GM12865 (cell line): Measurements from ENCODE around the gene PLAC1.

Source experiments
- DNase-seq: peaks from one replicate; pipeline ENCODE4 v3.0.0; 2010; ENCODE audit warnings: low read depth
- H3K4me3 ChIP-seq: 2 replicates; pipeline ENCODE4 v1.5.1; 2011; ENCODE audit warnings: mild to moderate bottlenecking, low read depth, low read length, control low read depth
- TF ChIP-seq, protein P1 (sequence below): IDR thresholded peaks from 2 replicates; pipeline ENCODE4 v1.5.1; 2011; ENCODE audit warnings: low read length, control low read depth, low read depth, inconsistent platforms; ENCODE audit not compliant: insufficient read depth; ENCODE audit errors: missing control alignments

The PLAC1 gene

DNA sequence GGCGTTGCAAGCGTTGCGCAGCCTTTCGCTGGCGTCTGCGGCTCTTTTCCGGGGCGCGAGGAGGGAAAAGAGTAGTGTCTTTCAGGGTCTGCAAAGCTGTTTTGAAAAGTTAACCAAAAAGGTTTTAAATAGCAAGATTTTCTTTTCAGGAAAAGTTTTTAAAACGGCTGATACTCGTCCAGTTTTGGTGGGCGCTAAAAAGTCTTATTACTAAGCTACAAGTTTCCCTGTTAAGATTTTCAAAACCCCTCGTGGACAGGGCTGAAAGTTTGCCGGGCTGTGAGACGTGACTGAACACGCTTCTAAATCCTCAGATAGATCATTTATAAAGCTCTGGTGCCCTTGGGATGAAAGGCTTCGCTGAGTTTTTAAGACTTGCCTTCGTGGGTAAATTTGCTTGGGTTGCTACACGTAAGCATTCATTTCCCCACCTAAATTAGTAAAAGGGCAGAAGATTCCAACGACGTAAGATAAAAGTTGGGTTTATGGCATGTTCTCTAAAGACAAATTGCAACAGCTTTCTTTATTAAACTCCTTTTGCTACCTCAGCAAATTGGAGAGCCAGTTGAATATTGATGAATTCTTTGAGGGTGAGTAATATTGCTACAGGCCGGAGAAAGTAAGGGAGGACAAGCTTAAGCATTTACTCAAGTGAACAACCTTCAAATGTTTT lies 106.8 kb downstream of the PLAC1 start:
- TF ChIP-seq, protein P1, sequence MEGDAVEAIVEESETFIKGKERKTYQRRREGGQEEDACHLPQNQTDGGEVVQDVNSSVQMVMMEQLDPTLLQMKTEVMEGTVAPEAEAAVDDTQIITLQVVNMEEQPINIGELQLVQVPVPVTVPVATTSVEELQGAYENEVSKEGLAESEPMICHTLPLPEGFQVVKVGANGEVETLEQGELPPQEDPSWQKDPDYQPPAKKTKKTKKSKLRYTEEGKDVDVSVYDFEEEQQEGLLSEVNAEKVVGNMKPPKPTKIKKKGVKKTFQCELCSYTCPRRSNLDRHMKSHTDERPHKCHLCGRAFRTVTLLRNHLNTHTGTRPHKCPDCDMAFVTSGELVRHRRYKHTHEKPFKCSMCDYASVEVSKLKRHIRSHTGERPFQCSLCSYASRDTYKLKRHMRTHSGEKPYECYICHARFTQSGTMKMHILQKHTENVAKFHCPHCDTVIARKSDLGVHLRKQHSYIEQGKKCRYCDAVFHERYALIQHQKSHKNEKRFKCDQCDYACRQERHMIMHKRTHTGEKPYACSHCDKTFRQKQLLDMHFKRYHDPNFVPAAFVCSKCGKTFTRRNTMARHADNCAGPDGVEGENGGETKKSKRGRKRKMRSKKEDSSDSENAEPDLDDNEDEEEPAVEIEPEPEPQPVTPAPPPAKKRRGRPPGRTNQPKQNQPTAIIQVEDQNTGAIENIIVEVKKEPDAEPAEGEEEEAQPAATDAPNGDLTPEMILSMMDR = no peak
- DNase-seq = no peak
- H3K4me3 ChIP-seq = no peak overlapping the region

DNA sequence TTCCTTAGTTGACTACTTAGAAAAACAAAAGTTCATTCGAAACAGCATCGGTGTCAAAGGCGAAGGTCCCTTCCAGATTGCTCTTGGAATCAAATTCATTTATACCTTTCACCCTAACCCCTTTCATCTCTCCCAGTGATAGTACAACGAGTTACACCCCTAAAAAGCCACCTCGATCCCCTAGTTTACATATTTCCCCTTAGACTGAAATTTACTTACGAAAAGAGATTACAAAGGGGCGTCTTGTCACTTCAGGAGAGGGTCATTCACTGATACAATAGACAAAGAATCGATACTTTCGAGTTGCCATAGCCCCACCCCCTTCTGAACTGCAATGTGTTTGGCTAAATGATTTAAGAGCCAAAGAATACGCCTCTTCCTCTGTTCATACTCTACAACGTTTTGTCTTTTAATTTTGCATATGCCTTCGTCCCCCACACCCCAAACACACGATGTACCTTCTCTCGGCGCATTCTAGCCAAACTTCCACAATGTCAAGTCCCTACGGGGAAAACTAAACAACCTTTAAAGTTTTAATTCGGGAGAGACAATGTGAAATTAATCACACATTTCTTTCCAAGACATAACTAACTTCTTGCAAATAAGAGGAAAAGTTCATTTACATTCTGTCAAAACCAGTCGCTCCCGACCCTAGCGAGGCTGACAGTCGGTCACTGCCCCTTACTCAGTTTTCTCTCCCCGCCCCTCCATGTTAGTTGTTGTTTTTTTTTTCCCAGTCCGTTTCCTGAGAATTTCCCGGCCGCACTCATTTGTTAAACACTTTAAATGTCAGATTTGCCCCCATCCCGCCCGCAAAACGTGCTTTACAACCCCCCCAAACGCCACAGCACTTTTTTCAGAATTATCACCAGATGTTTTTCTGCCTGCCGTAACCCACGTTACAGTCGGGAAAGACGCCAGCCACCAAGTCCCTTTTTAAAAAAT lies 109.7 kb downstream of the PLAC1 start:
- TF ChIP-seq, protein P1 = no peak
- peak; percentile 63 for DNase-seq
- peak overlapping the region; percentile 82 for H3K4me3 ChIP-seq

DNA sequence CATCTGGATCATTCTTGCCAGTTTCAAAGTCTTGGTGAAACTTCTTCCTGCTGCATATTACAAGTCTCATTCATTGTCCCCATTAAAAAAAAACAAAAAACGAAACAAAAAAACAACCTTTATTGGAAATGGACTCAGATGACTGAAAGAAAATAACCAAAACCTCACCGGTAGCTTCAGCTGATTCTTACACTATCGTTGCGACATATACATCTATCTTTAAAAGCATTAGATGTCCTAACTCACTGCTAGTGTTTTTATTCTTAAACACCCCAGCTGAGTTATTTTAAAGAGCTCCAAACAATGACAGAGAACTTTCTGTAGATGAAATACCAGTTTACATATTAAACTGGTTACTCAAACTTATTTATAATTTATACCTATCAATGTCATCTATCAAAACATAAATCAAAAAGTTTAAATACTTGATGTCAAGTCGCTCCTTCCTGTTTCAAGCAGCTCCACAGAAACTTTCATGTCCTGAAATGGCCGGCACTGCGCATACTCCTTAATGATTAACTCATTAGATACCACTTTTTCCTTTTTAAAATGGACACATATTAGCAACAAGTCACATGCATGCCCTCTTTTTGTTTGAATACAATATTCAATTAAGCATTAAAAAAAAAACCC lies 111.1 kb downstream of the PLAC1 start:
- no peak overlapping the region for H3K4me3 ChIP-seq
- DNase-seq = no peak
- TF ChIP-seq, protein P1 = no peak

DNA sequence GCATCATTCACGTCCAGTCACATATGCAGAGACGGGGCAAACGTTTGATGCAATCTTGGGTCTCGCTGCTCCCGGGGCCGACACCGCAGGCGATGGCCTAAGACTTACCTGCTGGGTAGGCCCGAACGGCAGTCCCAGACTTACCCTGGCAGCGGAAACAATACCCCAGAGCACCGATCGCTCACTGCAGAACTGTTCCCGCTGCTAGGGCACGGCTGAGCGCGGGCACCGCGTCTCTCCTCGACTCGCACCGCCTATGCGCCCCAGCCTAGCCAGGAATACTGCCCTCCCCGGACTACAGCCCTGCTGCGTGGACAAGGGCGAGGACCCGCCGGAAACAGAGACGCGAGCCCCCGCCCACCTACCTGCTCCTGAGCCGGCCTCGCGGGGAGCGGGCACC lies 112.1 kb downstream of the PLAC1 start:
- DNase-seq = no peak
- no peak overlapping the region for H3K4me3 ChIP-seq
- TF ChIP-seq, protein P1 = no peak

DNA sequence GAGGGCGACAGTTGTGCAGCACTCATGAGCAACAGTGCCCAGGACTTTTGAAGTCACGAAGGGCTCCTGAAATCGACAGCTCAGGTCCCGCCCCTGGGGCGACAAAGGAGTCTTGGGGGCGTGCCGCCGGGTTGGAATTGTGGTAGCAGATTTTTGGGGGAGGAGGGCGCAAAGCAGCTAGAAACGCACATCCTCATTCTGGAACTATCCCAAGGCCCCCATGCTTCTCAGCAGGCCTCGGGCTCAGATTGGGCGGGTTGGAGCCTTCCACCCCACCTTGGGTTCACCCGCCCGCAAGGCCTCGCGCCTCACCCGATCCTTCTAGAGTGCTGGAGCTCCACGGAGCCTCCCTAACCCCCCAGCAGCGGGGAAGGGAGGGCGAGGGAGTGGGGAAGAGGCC lies 112.8 kb downstream of the PLAC1 start:
- H3K4me3 ChIP-seq = no peak overlapping the region
- no peak for DNase-seq
- TF ChIP-seq, protein P1 = no peak

DNA sequence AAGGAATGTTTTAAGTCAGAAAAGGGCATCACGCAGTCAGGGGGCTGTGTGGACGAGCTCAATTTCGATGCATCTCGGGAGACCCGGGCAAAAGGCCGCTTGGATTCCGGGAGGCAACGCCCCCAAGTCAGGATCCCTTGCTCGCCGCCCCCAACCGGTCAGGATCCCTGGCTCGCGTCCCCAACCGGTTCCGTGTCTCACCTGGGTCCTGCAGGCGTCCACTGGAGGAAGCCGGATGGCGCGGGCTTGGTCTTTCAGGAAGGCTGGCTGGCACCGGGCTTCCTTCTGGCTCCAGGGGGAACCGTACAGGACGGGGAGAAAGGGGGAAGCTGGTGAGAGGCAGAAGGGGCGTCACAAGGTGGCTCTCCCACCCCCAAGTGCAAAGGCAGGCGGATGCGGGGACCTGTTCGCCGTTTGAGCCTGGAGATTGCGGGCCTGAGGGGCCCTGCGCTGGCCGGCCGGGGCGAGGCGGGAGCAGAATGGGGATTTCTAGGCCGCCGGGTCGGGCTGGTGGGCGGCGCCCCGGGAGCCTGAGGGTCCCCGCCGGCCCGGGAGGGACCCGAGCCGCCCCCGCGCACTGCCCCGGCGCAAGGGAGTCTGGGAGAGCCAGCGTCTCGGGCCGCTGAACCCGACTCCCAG lies 113.6 kb downstream of the PLAC1 start:
- DNase-seq = no peak
- TF ChIP-seq, protein P1 = no peak
- H3K4me3 ChIP-seq = no peak overlapping the region
